GM08714 (cell line): ENCODE results near the gene SLC38A9.
A peak's percentile ranks its signal among the peaks of the same experiment; 100 is the strongest.
"Not testable (repeated sequence)": the region's sequence is repeated elsewhere in the genome, so short reads cannot be mapped to it uniquely, and the experiment has no call there.

Experiments
- H3K4me3 ChIP-seq: fragments of 200-500 bp; sonication (Bioruptor generic); 2 replicates; pipeline ENCODE4 v1.5.1; 2014; ENCODE audit warnings: mild to moderate bottlenecking, low read length, inconsistent platforms
- ZNF274 ChIP-seq: IDR thresholded peaks from 2 replicates; pipeline ENCODE4 v1.6.1; 2012; ENCODE audit warnings: mild to moderate bottlenecking, low read depth, low read length

The SLC38A9 gene

DNA sequence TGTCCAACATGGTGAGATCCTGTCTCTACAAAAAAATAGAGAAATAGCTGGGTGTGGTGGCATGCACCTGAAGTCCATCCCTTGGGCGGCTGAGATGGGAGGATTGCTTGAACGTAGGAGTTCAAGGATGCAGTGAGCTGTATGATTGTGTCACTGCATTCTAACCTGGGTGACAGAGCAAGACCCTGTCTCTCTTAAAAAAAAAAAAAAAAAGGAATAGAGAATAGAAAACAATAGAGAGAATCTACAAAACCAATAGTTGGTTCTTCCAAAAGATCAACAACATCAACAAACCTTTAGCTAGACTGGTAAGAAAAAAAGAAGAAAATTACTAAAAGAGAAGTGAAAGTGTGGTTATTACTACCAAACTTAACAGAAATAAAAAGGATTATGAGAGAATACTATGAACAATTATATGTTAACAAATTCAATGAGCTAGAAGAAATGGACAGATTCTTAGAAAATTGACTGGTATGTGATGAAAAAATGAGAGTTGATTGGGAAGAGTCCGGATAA is 8.1 kb upstream of the SLC38A9 start:
- TF ChIP-seq ZNF274, result no peak
- H3K4me3 ChIP-seq, result no peak overlapping the region

DNA sequence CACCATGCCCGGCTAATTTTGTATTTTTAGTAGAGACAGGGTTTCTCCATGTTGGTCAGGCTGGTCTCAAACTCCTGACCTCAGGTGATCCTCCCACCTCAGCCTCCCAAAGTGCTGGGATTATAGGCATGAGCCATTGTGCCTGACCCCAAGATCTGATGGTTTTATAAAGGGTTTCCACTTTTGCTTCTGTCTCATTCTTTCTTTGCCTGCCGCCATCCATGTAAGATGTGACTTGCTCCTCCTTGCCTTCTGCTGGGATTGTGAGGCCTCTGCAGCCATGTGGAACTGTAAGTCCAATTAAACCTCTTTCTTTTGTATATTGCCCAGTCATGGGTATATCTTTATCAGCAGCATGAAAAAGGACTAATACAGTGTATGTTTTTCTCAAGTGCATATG is 6.9 kb upstream of the SLC38A9 start:
- not testable (repeated sequence) for H3K4me3 ChIP-seq

DNA sequence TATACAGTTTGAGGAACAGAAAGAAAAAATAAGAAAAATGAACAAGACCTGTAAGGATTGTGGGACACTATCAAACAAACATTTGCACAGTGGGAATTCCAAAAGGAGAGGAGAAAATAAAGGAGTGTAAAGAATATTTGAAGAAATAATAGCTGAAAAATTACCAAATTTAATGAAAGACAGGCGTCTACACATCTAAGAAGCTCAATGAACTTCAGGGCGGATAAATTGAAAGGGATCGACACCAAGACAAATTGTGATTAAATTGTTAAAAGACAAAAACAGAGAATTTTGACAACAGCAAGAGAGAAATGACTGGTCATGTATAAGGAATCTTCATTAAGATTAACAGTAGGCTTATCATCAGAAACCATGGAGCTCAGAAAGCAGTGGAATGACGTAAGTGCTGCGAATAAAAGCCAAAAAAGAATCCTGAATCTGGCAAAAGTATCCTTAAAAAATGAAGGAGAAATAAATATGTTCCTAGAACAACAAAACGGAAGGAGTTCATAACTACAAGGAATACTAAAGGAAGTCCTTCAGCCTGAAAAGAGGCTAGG is 3.5 kb upstream of the SLC38A9 start:
- H3K4me3 ChIP-seq, result no peak overlapping the region
- TF ChIP-seq ZNF274, result no peak

DNA sequence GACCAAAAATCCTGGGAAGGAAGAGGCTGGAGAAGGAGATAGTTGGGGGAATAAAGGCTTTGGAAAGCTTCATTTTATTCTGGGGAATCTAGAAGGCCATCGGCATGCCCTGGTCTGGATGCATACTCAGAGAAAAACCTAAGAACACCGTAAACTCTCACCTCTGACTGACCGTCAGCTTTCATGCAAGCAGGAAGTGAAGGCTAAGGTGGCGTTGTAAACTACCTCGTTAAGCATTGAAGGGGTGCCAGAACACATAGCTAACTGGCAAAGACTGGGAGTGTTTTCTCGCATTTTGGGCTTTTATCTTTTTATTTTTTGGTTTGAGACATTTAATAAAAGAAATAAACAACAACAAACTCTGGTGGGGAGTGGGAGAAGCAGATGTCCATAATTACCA is 2.6 kb upstream of the SLC38A9 start:
- TF ChIP-seq ZNF274, result no peak
- H3K4me3 ChIP-seq, result no peak overlapping the region

DNA sequence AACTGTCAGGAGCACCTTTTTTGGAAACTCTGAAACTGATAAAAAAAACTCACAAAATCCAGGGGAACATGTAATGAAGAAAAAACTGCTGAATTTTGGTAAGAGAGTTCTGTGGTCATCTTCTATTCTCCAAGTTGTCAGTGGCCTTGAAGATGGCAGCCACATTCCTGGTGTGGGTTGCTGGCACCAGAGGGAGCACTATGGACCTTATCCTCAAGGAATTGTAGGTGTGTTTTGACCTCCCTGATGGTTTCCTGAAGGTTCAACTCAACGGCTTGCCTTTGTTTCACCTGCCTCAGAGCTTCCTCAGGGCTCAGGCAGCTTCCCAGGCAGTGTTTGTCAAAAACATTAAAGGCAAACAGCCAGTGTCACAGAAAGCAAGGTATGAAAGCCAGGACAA is 2.2 kb upstream of the SLC38A9 start:
- H3K4me3 ChIP-seq, result no peak overlapping the region
- TF ChIP-seq ZNF274, result no peak

DNA sequence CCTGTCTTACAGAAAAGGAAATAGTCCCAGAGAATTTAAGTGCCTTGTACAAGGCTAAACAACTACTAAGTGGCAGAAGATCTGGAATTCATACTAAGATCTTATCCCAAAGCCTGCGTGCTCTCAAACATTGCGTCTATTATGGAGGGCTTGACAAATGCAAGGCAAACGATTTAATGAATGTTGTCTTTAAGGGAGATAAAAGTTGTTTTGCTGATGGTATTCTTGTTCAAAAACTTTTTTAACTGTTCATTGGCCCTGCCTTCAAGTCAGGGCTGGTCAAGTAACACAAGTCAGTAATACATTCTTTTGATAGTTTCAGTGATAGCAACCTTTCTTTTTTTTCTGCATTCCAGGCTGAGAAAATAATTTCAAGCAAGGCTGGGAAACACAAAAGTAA is 1.7 kb upstream of the SLC38A9 start:
- no peak for TF ChIP-seq ZNF274
- no peak overlapping the region for H3K4me3 ChIP-seq

DNA sequence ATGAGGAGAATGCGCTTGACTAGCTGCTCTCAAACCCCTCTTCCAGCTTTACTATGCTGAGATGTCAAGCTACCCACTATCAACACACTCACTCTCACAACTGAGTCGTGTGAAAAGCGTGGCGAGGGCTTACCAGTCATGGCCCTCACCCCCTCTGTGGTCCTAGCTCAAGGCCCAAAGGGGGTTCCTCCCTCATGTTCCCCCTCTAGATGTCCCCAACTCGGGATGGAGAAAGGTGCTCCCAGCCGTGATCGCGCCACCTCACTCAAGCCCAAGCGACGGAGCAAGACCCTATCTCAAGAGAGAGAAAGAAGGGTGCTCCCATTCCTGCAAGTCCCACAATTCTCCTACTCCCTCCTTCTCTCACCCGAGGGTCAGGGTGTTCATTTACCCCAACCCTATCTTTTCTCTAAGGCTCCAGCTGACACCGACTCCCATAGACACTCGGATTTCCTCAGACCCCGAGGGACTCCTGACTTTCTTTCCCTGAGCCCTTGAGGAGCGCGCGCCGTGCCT is 559 bp downstream of the SLC38A9 start:
- peak overlapping the region; percentile 90 for H3K4me3 ChIP-seq
- TF ChIP-seq ZNF274, result no peak

DNA sequence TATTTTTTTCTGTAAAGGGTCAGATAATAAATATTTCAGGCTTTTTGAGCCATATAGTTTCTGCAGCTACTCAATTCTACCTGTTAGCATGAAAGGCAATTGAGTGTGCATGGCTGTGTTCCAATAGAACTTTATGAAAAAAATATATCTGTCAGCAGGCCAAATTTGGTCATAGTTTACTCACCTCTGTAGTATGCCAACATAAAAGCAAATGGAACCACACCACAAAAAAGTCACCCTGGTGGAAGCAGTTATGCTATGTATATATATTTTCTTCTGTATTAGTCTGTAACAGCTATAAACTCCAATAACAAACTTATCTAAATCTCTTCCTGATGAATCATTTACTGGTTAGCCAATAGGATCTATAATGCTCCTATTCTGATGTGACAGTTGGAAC is 3.4 kb downstream of the SLC38A9 start:
- no peak overlapping the region for H3K4me3 ChIP-seq
- no peak for TF ChIP-seq ZNF274

DNA sequence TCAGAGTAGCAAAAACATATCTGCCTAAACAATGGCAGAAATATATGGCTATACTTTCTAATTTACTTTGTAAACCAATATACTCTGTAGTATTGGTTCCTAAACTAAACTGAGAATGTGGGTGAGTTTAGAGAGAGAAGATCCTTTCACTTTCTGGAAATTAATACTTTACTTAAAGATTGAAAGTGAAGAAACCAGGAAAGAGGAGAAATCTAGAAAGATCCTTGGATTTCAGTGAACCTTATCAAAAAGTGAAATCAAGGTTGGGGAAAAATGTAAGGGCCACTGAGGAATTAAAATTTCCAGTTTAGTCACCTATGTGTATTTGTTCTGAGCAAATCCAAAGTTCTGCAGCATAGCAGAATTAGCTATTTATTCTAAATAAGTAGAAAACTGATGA is 5.9 kb downstream of the SLC38A9 start:
- no peak for TF ChIP-seq ZNF274
- H3K4me3 ChIP-seq, result no peak overlapping the region

DNA sequence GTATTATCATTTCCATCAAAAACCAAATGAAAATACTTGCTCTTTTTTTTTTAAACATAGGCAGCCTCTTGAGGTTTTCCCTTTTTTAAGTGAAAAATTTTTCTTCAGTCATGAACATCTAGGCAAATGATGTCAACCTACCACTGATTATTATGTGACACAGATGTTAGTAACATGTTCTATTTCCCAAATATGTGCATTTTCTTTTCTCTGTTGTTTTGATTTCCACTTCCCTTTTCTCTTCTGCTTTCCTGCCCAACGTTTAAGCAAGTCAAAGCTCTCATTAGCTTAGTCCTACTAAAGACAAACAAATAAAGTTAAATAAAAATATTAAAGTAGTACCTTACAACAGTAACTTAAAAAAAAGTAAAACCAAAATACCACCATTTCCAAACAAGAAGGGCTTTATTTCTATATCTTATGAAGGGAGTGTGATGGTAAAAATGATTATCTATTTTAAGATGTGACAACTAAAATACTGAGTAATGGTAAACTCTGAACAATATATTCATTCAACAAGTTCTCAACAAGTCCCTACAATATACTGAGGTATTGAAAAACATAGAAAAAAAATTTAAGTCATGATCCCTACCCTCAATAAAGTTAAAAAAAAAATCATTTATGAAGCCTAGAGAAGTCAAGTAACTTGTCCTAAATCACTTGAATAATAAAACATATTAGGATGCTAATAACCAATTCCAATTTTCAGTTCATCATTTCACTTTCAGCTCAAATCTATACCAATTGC is 9.4 kb downstream of the SLC38A9 start:
- no peak overlapping the region for H3K4me3 ChIP-seq

DNA sequence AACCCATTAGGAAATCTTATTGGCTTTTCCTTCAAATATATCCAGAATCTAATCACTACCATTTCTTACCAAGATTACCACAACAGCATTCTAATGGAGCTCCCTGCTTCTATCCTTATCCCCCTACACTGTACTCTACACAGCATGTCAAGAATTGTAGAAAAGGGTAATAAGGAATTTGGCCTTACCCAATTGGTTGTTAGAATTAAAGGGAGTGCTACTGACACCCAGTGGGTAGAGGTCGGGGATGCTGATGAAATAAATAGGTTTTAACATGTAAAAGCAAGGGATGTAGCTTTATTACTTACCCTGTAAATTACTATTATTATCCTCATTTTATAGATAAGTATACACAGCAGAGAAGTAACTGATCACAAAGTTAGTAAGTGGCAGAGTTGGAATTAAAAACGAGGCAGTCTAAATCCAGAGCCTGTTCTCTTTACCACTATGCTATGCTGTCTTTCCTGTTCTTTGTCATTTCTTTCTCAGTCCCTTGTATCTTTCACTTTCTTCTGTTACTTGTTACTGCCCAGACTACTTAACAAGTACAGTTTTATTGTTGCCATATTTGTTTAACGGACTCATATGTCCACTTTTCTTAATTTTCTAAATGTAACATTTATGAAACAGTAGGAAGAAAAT is 10.5 kb downstream of the SLC38A9 start:
- no peak for TF ChIP-seq ZNF274
- no peak overlapping the region for H3K4me3 ChIP-seq

More for the DNA sequence above, 9.4 kb downstream of the SLC38A9 start:
- TF ChIP-seq ZNF274, result no peak

DNA sequence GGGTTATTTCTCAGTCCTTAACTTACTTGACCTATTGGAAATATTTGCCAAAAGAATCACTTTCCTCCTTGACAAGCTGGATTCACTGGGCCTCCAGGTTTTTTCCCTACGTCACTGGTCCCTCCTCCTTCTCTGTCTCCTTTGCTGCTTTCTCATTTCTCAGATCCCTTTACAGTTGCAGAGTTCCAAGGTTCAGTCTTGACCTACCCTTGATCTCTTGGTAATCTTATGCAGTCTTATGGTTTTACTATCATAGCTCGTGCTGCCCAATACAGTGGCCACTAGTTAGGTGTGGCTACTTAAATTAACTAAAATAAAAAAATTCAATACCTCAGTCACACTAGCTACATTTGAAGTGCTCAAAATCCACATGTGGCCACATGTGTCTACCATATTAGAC is 11.4 kb downstream of the SLC38A9 start:
- no peak for TF ChIP-seq ZNF274
- no peak overlapping the region for H3K4me3 ChIP-seq

DNA sequence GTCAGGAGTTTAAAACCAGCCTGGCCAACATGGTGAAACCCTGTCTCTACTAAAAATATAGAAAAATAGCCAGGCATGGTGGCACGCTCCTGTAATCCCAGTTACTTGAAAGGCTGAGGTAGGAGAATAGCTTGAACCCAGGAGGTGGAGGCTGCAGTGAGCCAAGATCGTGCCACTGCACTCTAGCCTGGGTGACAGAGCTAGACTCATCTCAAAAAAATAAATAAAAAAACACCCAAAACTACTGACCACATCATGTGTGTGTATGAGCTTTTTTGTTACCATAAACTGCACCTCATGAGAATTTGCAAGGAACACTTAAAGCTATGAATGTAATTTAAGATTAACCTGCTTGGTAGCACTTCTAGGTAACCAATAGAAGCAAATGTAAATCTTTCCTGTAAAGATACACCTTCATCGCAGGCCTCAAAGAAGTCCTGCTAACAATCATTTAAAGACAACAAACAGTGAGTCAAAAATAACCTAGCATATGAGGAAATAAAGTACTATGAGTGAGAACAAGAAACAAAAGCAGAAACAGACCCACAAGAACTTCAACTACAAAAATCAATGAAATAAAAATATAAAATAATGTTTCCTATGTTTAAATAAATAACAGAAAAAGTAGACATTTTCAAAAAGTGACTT is 13.0 kb downstream of the SLC38A9 start:
- H3K4me3 ChIP-seq, result no peak overlapping the region
- no peak for TF ChIP-seq ZNF274

DNA sequence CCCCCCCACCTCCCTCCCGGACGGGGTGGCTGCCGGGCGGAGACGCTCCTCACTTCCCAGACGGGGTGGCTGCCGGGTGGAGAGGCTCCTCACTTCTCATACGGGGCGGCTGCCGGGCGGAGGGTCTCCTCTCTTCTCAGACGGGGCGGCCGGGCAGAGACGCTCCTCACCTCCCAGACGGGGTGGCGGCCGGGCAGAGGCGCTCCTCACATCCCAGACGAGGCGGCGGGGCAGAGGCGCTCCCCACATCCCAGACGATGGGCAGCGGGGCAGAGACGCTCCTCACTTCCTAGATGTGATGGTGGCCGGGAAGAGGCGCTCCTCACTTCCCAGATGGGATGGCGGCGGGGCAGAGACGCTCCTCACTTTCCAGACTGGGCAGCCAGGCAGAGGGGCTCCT is 15.4 kb downstream of the SLC38A9 start:
- not testable (repeated sequence) for H3K4me3 ChIP-seq

DNA sequence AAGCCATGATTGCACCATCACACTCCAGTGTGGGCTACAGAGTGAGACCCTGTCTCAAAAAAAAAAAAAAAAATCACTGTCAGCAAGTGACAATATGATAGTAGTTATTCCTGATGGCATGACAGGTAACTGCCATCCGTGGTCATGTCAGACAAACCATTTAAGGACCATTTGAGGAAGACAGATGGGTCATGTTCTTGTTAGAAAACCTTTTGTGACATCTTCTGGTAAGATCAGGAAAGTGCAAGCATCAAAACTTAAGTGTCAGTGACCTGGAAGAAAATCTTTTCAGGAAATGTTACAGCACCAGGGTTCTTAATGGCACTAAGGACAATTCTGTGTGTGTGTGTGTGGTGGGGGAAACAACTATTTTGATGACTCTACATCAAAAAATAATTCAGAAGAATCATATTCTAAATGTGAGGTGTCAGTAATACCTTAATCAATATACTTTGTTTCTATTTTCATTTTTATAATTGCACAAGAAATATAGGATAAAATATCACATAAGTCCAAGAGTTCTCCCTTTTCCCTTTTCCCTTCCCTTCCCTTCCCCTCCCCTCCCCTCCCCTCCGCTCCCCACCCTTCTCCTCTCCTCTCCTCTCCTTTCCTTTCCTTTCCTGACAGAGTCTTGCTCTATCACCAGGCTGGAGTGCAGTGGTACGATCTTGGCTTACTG is 17.8 kb downstream of the SLC38A9 start:
- TF ChIP-seq ZNF274, result no peak
- no peak overlapping the region for H3K4me3 ChIP-seq
